HCT116 (cell line): Measurements from ENCODE around the gene ZNF837.

Experiments
- EZH2phosphoT487 ChIP-seq: fragments of 200-600 bp; IDR thresholded peaks from 2 replicates; pipeline ENCODE4 v1.6.1; 2018; ENCODE audit warnings: antibody characterized with exemption, borderline replicate concordance
- POLR2A ChIP-seq: IDR thresholded peaks from 2 replicates; pipeline ENCODE4 v1.7.0; 2011; ENCODE audit warnings: borderline replicate concordance; ENCODE audit not compliant: insufficient read depth, insufficient read length; ENCODE audit errors: extremely low read depth
- SIN3A ChIP-seq: IDR thresholded peaks from 2 replicates; pipeline ENCODE4 v1.6.1; 2012; ENCODE audit warnings: low read depth
- SP1 ChIP-seq: IDR thresholded peaks from 2 replicates; pipeline ENCODE4 v1.6.1; 2012; ENCODE audit warnings: low read depth
- TCF7L2 ChIP-seq: IDR thresholded peaks from 2 replicates; pipeline ENCODE4 v1.7.0; 2011; ENCODE audit warnings: borderline replicate concordance, inconsistent platforms; ENCODE audit not compliant: insufficient read depth, insufficient read length; ENCODE audit errors: extremely low read depth
- TF ChIP-seq, protein P1 (sequence below): IDR thresholded peaks from 2 replicates; pipeline ENCODE4 v1.6.1; 2012; ENCODE audit warnings: low read depth
- TF ChIP-seq, protein P2 (sequence below), 3 experiments: fragments of 200-600 bp in 1 of 3; sonication (generic) in 1 of 3; IDR thresholded peaks in 2 of 3; conservative IDR thresholded peaks in 1 of 3; 2 replicates each; pipeline ENCODE4 v1.5.1; 2012 to 2017; ENCODE audit warnings: low read depth in 2 of 3, low read length in 2 of 3, antibody characterized with exemption in 1 of 3, borderline replicate concordance in 1 of 3, control low read depth in 1 of 3, mild to moderate bottlenecking in 1 of 3, mixed read lengths in 1 of 3, mixed run types in 1 of 3, moderate library complexity in 1 of 3; ENCODE audit not compliant: insufficient read depth in 1 of 3

DNA sequence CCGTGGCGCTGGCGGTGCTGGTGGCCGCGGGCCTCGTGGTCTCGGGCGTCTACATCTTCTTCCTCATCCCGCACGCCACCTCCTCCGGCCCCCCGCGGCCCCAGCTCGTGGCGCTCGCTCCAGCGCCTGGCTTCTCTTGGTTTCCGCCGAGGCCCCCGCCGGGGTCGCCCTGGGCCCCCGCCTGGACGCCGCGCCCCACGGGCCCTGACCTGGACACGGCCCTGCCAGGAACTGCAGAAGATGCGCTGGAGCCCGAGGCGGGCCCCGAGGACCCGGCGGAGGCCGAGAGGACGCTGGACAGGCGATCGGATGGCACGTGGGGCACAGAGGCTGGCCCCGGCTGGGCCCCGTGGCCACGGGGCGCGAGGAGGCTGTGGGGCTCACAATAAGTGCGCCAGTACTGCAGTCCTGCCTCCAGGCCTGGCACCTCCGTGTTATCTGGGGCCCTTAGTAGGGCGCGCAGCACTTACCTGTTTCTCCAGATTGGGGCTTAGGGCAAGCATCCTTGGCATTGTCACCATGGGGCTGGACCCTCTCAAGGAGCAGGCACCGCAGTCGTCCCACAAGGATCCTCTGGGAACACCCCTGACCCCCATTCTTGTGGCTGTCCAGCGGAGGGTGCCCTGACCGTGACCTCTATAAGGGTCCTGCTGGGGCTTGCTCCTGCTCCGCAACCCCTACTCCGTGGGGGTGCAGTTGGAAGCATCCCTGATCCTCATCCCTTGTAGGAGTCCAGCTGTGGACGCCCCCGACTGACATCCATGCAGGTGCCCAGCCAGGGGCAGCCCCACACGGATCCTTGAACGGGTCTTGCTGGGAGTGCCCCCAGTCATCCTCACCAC, 16.1 kb upstream of the ZNF837 start:
- no peak for TF ChIP-seq POLR2A
- TF ChIP-seq SP1, result no peak
- TF ChIP-seq EZH2phosphoT487, result no peak
- no peak for TF ChIP-seq TCF7L2
- no peak for TF ChIP-seq SIN3A
- TF ChIP-seq, protein P1, sequence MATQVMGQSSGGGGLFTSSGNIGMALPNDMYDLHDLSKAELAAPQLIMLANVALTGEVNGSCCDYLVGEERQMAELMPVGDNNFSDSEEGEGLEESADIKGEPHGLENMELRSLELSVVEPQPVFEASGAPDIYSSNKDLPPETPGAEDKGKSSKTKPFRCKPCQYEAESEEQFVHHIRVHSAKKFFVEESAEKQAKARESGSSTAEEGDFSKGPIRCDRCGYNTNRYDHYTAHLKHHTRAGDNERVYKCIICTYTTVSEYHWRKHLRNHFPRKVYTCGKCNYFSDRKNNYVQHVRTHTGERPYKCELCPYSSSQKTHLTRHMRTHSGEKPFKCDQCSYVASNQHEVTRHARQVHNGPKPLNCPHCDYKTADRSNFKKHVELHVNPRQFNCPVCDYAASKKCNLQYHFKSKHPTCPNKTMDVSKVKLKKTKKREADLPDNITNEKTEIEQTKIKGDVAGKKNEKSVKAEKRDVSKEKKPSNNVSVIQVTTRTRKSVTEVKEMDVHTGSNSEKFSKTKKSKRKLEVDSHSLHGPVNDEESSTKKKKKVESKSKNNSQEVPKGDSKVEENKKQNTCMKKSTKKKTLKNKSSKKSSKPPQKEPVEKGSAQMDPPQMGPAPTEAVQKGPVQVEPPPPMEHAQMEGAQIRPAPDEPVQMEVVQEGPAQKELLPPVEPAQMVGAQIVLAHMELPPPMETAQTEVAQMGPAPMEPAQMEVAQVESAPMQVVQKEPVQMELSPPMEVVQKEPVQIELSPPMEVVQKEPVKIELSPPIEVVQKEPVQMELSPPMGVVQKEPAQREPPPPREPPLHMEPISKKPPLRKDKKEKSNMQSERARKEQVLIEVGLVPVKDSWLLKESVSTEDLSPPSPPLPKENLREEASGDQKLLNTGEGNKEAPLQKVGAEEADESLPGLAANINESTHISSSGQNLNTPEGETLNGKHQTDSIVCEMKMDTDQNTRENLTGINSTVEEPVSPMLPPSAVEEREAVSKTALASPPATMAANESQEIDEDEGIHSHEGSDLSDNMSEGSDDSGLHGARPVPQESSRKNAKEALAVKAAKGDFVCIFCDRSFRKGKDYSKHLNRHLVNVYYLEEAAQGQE, result no peak
- TF ChIP-seq, protein P2, sequence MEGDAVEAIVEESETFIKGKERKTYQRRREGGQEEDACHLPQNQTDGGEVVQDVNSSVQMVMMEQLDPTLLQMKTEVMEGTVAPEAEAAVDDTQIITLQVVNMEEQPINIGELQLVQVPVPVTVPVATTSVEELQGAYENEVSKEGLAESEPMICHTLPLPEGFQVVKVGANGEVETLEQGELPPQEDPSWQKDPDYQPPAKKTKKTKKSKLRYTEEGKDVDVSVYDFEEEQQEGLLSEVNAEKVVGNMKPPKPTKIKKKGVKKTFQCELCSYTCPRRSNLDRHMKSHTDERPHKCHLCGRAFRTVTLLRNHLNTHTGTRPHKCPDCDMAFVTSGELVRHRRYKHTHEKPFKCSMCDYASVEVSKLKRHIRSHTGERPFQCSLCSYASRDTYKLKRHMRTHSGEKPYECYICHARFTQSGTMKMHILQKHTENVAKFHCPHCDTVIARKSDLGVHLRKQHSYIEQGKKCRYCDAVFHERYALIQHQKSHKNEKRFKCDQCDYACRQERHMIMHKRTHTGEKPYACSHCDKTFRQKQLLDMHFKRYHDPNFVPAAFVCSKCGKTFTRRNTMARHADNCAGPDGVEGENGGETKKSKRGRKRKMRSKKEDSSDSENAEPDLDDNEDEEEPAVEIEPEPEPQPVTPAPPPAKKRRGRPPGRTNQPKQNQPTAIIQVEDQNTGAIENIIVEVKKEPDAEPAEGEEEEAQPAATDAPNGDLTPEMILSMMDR (IDR thresholded peaks at IDR 0.05 in 2 of 3, conservative IDR thresholded peaks at IDR 0.05 in 1 of 3; ENCODE audit: borderline replicate concordance in 1 of 3, insufficient read depth in 1 of 3, low read depth in 2 of 3, low read length in 2 of 3), result no peak
